H1 (cell line): ENCODE data around the gene CAV3. TPM values are rescaled to one million over a fixed set of nuclear protein-coding genes. Genes with fewer than 3 reads are reported as not detected.

Experiments used
- CTCF ChIA-PET: fragments of 300-600 bp; sonication (Branson Sonifier 250); formaldehyde crosslinking; loops from one replicate; lab custom pipeline; 2021; ENCODE audit not compliant: partially characterized antibody; lab: Charles Lee
- POLR2A ChIA-PET: fragments of 300-600 bp; sonication (Branson Sonifier 250); formaldehyde crosslinking; loops from one replicate; lab custom pipeline; 2021; ENCODE audit warnings: inconsistent platforms; ENCODE audit not compliant: partially characterized antibody; lab: Charles Lee
- DNase-seq, 2 experiments: peaks; one replicate each; pipeline versions ENCODE4 v3.0.0 to v3.0.0-alpha.2; 2010 to 2022; ENCODE audit warnings: low spot score in 2 of 2, low read depth in 1 of 2, mixed read lengths in 1 of 2
- FAIRE-seq: peaks from 2 replicates; lab custom pipeline; 2011; peaks lifted over from hg19 to GRCh38; lab: Jason Lieb, UNC
- H2AFZ ChIP-seq: 2 replicates; pipeline ENCODE4 v1.8.1; 2012; ENCODE audit warnings: low read length, inconsistent platforms
- H2AK5ac ChIP-seq: 2 replicates; pipeline ENCODE4 v1.6.1; 2013; ENCODE audit warnings: low read depth, low read length
- H2BK120ac ChIP-seq: replicated peaks from 2 replicates; pipeline ENCODE3; 2013; ENCODE audit warnings: low read depth, low read length, inconsistent platforms
- H2BK12ac ChIP-seq: 2 replicates; pipeline ENCODE4 v1.6.1; 2013; ENCODE audit warnings: low read depth, low read length
- H2BK15ac ChIP-seq: 2 replicates; pipeline ENCODE4 v1.6.1; 2013; ENCODE audit warnings: low read length
- H2BK20ac ChIP-seq: 2 replicates; pipeline ENCODE4 v1.6.1; 2013; ENCODE audit warnings: low read length
- H2BK5ac ChIP-seq: 2 replicates; pipeline ENCODE4 v1.6.1; 2013; ENCODE audit warnings: low read depth, low read length
- H3K14ac ChIP-seq: 2 replicates; pipeline ENCODE4 v1.6.1; 2013; ENCODE audit warnings: inconsistent platforms; ENCODE audit not compliant: insufficient read length
- H3K18ac ChIP-seq: 2 replicates; pipeline ENCODE4 v1.6.1; 2013; ENCODE audit warnings: low read length; ENCODE audit errors: extremely low read depth
- H3K23ac ChIP-seq: 2 replicates; pipeline ENCODE4 v1.6.1; 2013; ENCODE audit warnings: inconsistent platforms; ENCODE audit not compliant: insufficient read length
- H3K23me2 ChIP-seq: 2 replicates; pipeline ENCODE4 v1.6.1; 2013; ENCODE audit warnings: low read depth, low read length
- H3K27ac ChIP-seq: 2 replicates; pipeline ENCODE4 v1.6.1; 2011; ENCODE audit warnings: low read depth, low read length, inconsistent platforms
- H3K27me3 ChIP-seq, 4 experiments: replicated peaks in 1 of 4; 1 replicate in 1 of 4; 2 replicates in 3 of 4; pipeline versions ENCODE4 v1.6.1 to v1.8.1; 2011 to 2013; ENCODE audit warnings: low read length in 3 of 4, mild to moderate bottlenecking in 3 of 4, inconsistent platforms in 2 of 4, mixed read lengths in 2 of 4, moderate library complexity in 1 of 4; ENCODE audit not compliant: control insufficient read depth in 3 of 4, insufficient read depth in 3 of 4; ENCODE audit errors: extremely low read depth in 1 of 4
- H3K36me3 ChIP-seq, 4 experiments: 2 replicates each; pipeline versions ENCODE4 v1.6.1 to v1.8.1; 2011 to 2013; ENCODE audit warnings: mild to moderate bottlenecking in 4 of 4, low read length in 3 of 4, moderate library complexity in 2 of 4, control low read depth in 1 of 4, inconsistent platforms in 1 of 4; ENCODE audit not compliant: insufficient read depth in 4 of 4, control insufficient read depth in 2 of 4
- H3K4ac ChIP-seq: replicated peaks from 2 replicates; pipeline ENCODE3; 2013; ENCODE audit warnings: low read length, low read depth, mixed read lengths, inconsistent platforms; ENCODE audit not compliant: insufficient read length
- H3K4me1 ChIP-seq, 4 experiments: replicated peaks in 1 of 4; 1 replicate in 1 of 4; 2 replicates in 3 of 4; pipeline versions ENCODE4 v1.6.1 to v1.8.1; 2011 to 2013; ENCODE audit warnings: low read length in 3 of 4, inconsistent platforms in 2 of 4, mixed read lengths in 1 of 4; ENCODE audit not compliant: insufficient read depth in 4 of 4, control insufficient read depth in 3 of 4
- H3K4me2 ChIP-seq, 2 experiments: 2 replicates each; pipeline versions ENCODE4 v1.6.1 to v1.8.1; 2011 to 2013; ENCODE audit warnings: low read depth in 2 of 2, low read length in 2 of 2, control low read depth in 1 of 2, inconsistent platforms in 1 of 2, mild to moderate bottlenecking in 1 of 2; ENCODE audit not compliant: insufficient read depth in 1 of 2
- H3K4me3 ChIP-seq, 4 experiments: fragments of 200-600, 300-600 bp in 1 of 4; sonication (generic), shearing (Covaris generic), sonication (Bioruptor Twin) in 1 of 4; 2 replicates each; pipeline versions ENCODE4 v1.5.1 to v1.8.1; 2011 to 2016; ENCODE audit warnings: low read length in 4 of 4, low read depth in 3 of 4, control low read depth in 2 of 4, inconsistent platforms in 2 of 4, mild to moderate bottlenecking in 2 of 4, mixed read lengths in 1 of 4, moderate library complexity in 1 of 4; ENCODE audit not compliant: insufficient read depth in 2 of 4; ENCODE audit errors: extremely low read depth in 1 of 4
- H3K56ac ChIP-seq: replicated peaks from 2 replicates; pipeline ENCODE3; 2013; ENCODE audit warnings: low read depth, mild to moderate bottlenecking, mixed read lengths, low read length, inconsistent platforms; ENCODE audit not compliant: insufficient read length
- H3K79me1 ChIP-seq: 2 replicates; pipeline ENCODE4 v1.6.1; 2013; ENCODE audit warnings: low read depth, low read length, control low read depth
- H3K79me2 ChIP-seq, 2 experiments: 2 replicates each; pipeline versions ENCODE4 v1.6.1 to v1.8.1; 2012 to 2013; ENCODE audit warnings: low read length in 2 of 2, mild to moderate bottlenecking in 2 of 2, inconsistent platforms in 1 of 2; ENCODE audit not compliant: insufficient read depth in 2 of 2, control insufficient read depth in 1 of 2
- H3K9ac ChIP-seq, 4 experiments: replicated peaks in 1 of 4; 1 replicate in 1 of 4; 2 replicates in 3 of 4; pipeline versions ENCODE4 v1.6.1 to v1.8.1; 2011 to 2013; ENCODE audit warnings: low read depth in 3 of 4, low read length in 3 of 4, control low read depth in 2 of 4, mild to moderate bottlenecking in 2 of 4, moderate library complexity in 2 of 4, inconsistent platforms in 1 of 4; ENCODE audit errors: extremely low read depth in 1 of 4
- H3K9me3 ChIP-seq, 2 experiments: 2 replicates each; pipeline versions ENCODE4 v1.6.1 to v1.8.1; 2012 to 2013; ENCODE audit warnings: mild to moderate bottlenecking in 2 of 2, moderate library complexity in 2 of 2, control low read depth in 1 of 2, inconsistent platforms in 1 of 2, low read depth in 1 of 2, low read length in 1 of 2, mixed read lengths in 1 of 2; ENCODE audit not compliant: insufficient read depth in 2 of 2
- H4K20me1 ChIP-seq, 2 experiments: replicated peaks in 1 of 2; 2 replicates each; pipeline versions ENCODE3 to v1.8.1; 2011 to 2013; ENCODE audit warnings: inconsistent platforms in 2 of 2, low read length in 2 of 2, mild to moderate bottlenecking in 1 of 2; ENCODE audit not compliant: insufficient read depth in 2 of 2, control insufficient read depth in 1 of 2
- H4K5ac ChIP-seq: 2 replicates; pipeline ENCODE4 v1.6.1; 2013; ENCODE audit warnings: low read length, low read depth, mixed read lengths, inconsistent platforms; ENCODE audit not compliant: insufficient read length
- H4K8ac ChIP-seq: 2 replicates; pipeline ENCODE4 v1.8.0; 2013; ENCODE audit warnings: mild to moderate bottlenecking, moderate library complexity, low read length, inconsistent platforms; ENCODE audit not compliant: insufficient read depth; ENCODE audit errors: extremely low read depth
- H4K91ac ChIP-seq: replicated peaks from 2 replicates; pipeline ENCODE3; 2013; ENCODE audit warnings: low read length, mixed read lengths, inconsistent platforms; ENCODE audit not compliant: insufficient read length
- CHD1 ChIP-seq: IDR thresholded peaks from 2 replicates; pipeline ENCODE4 v1.6.1; 2012; ENCODE audit warnings: low read depth, low read length, improper control_type of control experiment
- CHD2 ChIP-seq: IDR thresholded peaks from 2 replicates; pipeline ENCODE4 v1.6.1; 2012; ENCODE audit warnings: low read length, improper control_type of control experiment
- CTCF ChIP-seq, 3 experiments: IDR thresholded peaks; 1 replicate in 2 of 3; 2 replicates in 1 of 3; pipeline versions ENCODE4 v1.5.1 to v1.6.1; 2011; ENCODE audit warnings: low read length in 3 of 3, mild to moderate bottlenecking in 3 of 3, inconsistent platforms in 2 of 3, low read depth in 1 of 3, moderate library complexity in 1 of 3; ENCODE audit not compliant: insufficient read depth in 1 of 3; ENCODE audit errors: control extremely low read depth in 1 of 3
- HDAC2 ChIP-seq, 2 experiments: fragments of 300-600 bp in 1 of 2; sonication (generic) in 1 of 2; IDR thresholded peaks; 2 replicates each; pipeline ENCODE4 v1.6.1; 2011 to 2012; ENCODE audit warnings: low read depth in 2 of 2, low read length in 2 of 2, mild to moderate bottlenecking in 2 of 2, moderate library complexity in 2 of 2, borderline replicate concordance in 1 of 2, inconsistent platforms in 1 of 2
- JUN ChIP-seq: IDR thresholded peaks from 2 replicates; pipeline ENCODE4 v1.6.1; 2011; ENCODE audit warnings: low read depth, mild to moderate bottlenecking, improper control_type of control experiment, low read length
- KDM1A ChIP-seq: fragments of 200-600, 300-600 bp; sonication (generic); IDR thresholded peaks from 2 replicates; pipeline ENCODE4 v1.7.1; 2016; ENCODE audit warnings: mild to moderate bottlenecking, low read length, borderline replicate concordance
- RAD21 ChIP-seq, 2 experiments: IDR thresholded peaks in 1 of 2; conservative IDR thresholded peaks in 1 of 2; 2 replicates each; pipeline ENCODE4 v1.6.1; 2011; ENCODE audit warnings: low read depth in 2 of 2, low read length in 2 of 2, improper control_type of control experiment in 1 of 2, inconsistent platforms in 1 of 2, mild to moderate bottlenecking in 1 of 2, moderate library complexity in 1 of 2
- RFX5 ChIP-seq: IDR thresholded peaks from 2 replicates; pipeline ENCODE4 v1.6.1; 2011; ENCODE audit warnings: low read depth, low read length, improper control_type of control experiment, borderline replicate concordance
- SP2 ChIP-seq: IDR thresholded peaks from 2 replicates; pipeline ENCODE4 v1.6.1; 2012; ENCODE audit warnings: mild to moderate bottlenecking, low read length, inconsistent platforms
- TAF7 ChIP-seq: optimal IDR thresholded peaks from 2 replicates; pipeline ENCODE3; 2011; ENCODE audit warnings: low read depth, mild to moderate bottlenecking, inconsistent platforms, low read length, moderate library complexity, borderline replicate concordance
- WGBS, 2 experiments: shearing (Covaris generic) in 1 of 2; methylation state at CpG; one replicate each; pipeline versions ENCODE4 v1.1.6 to v1.1.7; 2013 to 2015; ENCODE audit warnings: low lambda C conversion rate in 2 of 2, mixed read lengths in 2 of 2, inconsistent platforms in 1 of 2, low coverage in 1 of 2, missing lambda C conversion rate in 1 of 2; ENCODE audit not compliant: insufficient replicate concordance in 2 of 2, insufficient coverage in 1 of 2, insufficient read length in 1 of 2; ENCODE audit errors: extremely low coverage in 1 of 2, missing lambda C conversion rate in 1 of 2; 5-methylcytosine and 5-hydroxymethylcytosine counted together
- polyA plus RNA-seq, 7 experiments: library from polyadenylated mRNA; depleted of rRNA in 3 of 7; stranded (reverse) in 5 of 7; unstranded in 2 of 7; fragments of >200 nt in 5 of 7; fragments of 200-250 nt in 2 of 7; gene quantifications; 1 replicate in 5 of 7; 2 replicates in 1 of 7; 4 replicates in 1 of 7; pipeline versions ENCODE4 v1.2.1 to v1.2.3, GENCODE V29; 2011 to 2013; ENCODE audit warnings: missing spikeins in 2 of 7, mixed read lengths in 2 of 7
- total RNA-seq: library from RNA; stranded (reverse); fragmentation: NEBNext Ultra II Directional; extraction: Animal tissue kit (Norgen Biotek cat#: 25700); gene quantifications from 2 replicates; pipeline ENCODE4 v1.2.1, GENCODE V29; 2021

Gene CAV3
- total and polyA plus RNA-seq, 2 of the 8 experiments (the other 6 are each of a cell fraction or from before 2014, with no cell fraction given) = not detected

GRCh38 chr3:8724108-8724752, 9.4 kb upstream of the CAV3 start:
- no peaks in the 10 kb centered on the region for H3K79me1 ChIP-seq
- no peaks in the 10 kb centered on the region for H3K9me3 ChIP-seq
- no peak overlapping the region for H2AK5ac ChIP-seq
- CTCF ChIA-PET = interaction anchor here (0.6 to 1.9 kb wide), 6 partner anchors 11 to 122 kb away, joined by 3 to 7 read pairs (median 4); partner anchors contain the start of gene OXTR
- 88% methylated on average over 3 of the region's 3 CpGs; no CpG with 5 or more reads in 1 of the 2 experiments for WGBS, 2 experiments
- no peak overlapping the region for H2BK20ac ChIP-seq
- DNase-seq (no peak), FAIRE-seq (no peak)
- H3K18ac ChIP-seq = no peak overlapping the region
- no peak overlapping the region for H2BK120ac ChIP-seq
- H3K23ac ChIP-seq = no peak overlapping the region
- no peaks in the 10 kb centered on the region; a peak in 1 of 7 replicates for H3K27me3 ChIP-seq
- peaks cover 0 to 2% (median 0%) of the 10 kb centered on the region in 4 experiments; a peak in 2 of 7 replicates for H3K4me1 ChIP-seq
- no peak overlapping the region for H3K14ac ChIP-seq
- H3K4me3 ChIP-seq = no peak overlapping the region
- H3K23me2 ChIP-seq = no peaks in the 10 kb centered on the region
- no peak overlapping the region for H2AFZ ChIP-seq
- no peak overlapping the region for H4K5ac ChIP-seq
- H2BK12ac ChIP-seq = no peak overlapping the region
- no peaks in the 10 kb centered on the region for H4K20me1 ChIP-seq
- no peak overlapping the region for H3K56ac ChIP-seq
- no peak overlapping the region for H3K27ac ChIP-seq
- POLR2A ChIA-PET = interaction anchor here (1.0 kb wide), 1 partner anchor 14 kb away, joined by 3 read pairs; no protein-coding TSS in a partner anchor
- no peak overlapping the region for H2BK15ac ChIP-seq
- no peak overlapping the region for H4K8ac ChIP-seq
- no peak overlapping the region for H3K4ac ChIP-seq
- no peak overlapping the region for H2BK5ac ChIP-seq
- H4K91ac ChIP-seq = no peak overlapping the region
- H3K36me3 ChIP-seq = no peaks in the 10 kb centered on the region
- H3K9ac ChIP-seq = no peak overlapping the region
- H3K4me2 ChIP-seq = no peak overlapping the region
- no peaks in the 10 kb centered on the region for H3K79me2 ChIP-seq
- TF ChIP-seq CHD1 = no peak
- no peak for TF ChIP-seq RAD21 (IDR thresholded peaks at IDR 0.05 in 1 of 2, conservative IDR thresholded peaks at IDR 0.05 in 1 of 2; ENCODE audit: low read depth in 2 of 2, low read length in 2 of 2)
- TF ChIP-seq CHD2 = no peak
- TF ChIP-seq JUN = no peak
- TF ChIP-seq HDAC2 (IDR thresholded peaks at IDR 0.05; ENCODE audit: borderline replicate concordance in 1 of 2, low read depth in 2 of 2, low read length in 2 of 2) = no peak
- TF ChIP-seq KDM1A = no peak
- no peak for TF ChIP-seq TAF7
- no peak for TF ChIP-seq RFX5
- TF ChIP-seq SP2 = no peak
- TF ChIP-seq CTCF (IDR thresholded peaks at IDR 0.05; ENCODE audit: control extremely low read depth in 1 of 3, insufficient read depth in 1 of 3, low read depth in 1 of 3, low read length in 3 of 3) = no peak
